ENCODE data around the gene SENP7.

GRCh38 chr3:101458387-101458786 is 54.6 kb downstream of the SENP7 start:
- no peak for TF ChIP-seq EZH2 (IDR thresholded peaks at IDR 0.05; ENCODE audit: insufficient read depth, poor library complexity, severe bottlenecking)
- no peak for TF ChIP-seq EZH2phosphoT487 (IDR thresholded peaks at IDR 0.05; ENCODE audit: insufficient read depth, low read depth)

All from GM23248 (cell line).